ENCODE measurements around the gene POLR3B.

The POLR3B gene

DNA sequence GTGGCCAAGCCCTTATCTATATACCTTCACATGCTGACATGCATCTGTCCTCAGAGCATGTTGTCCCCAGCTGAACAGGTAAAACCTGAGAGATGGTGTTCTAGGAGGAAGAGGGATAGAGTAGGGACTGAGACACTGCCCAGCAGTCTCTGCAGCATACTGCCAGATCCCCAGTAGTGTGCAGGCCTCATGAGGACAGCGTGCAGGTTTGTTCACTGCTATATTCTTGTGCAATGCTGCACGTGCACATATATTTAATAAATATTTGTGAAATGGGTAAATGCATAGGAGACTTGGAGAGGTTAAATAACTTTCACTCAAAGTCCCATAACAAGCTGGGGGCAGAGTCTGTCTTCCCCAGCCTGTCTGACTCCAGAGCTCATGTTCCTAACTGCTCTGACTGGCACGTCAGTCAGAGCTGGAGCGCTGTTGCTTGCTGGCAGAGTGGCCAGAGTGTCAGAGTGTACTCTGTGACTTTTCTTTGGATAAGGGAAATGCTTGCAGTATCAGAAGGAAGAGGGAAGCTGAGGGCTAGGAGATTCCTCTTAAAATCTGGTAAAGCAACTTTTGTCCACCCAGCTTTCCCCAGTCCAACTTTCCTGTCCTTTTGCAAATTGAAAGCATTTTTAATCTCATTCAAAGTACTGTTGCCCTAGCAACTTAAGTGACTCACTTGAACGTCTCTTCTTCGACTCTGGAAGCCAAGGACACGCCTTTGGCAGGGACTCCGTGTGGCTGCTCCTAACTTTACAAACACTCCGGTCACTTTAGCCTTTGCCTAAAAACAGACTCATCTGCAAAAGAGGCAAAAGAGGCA is 14.9 kb upstream of the POLR3B start:
- in situ Hi-C loops (cut with MboI; ENCODE audit: low pct_unique_long_range_greater_than_20kb, low sequenced_read_pairs, unreplicated experiment), result no loop called here
- no peak for DNase-seq (ENCODE audit: low spot score)
- TF ChIP-seq, protein P1, sequence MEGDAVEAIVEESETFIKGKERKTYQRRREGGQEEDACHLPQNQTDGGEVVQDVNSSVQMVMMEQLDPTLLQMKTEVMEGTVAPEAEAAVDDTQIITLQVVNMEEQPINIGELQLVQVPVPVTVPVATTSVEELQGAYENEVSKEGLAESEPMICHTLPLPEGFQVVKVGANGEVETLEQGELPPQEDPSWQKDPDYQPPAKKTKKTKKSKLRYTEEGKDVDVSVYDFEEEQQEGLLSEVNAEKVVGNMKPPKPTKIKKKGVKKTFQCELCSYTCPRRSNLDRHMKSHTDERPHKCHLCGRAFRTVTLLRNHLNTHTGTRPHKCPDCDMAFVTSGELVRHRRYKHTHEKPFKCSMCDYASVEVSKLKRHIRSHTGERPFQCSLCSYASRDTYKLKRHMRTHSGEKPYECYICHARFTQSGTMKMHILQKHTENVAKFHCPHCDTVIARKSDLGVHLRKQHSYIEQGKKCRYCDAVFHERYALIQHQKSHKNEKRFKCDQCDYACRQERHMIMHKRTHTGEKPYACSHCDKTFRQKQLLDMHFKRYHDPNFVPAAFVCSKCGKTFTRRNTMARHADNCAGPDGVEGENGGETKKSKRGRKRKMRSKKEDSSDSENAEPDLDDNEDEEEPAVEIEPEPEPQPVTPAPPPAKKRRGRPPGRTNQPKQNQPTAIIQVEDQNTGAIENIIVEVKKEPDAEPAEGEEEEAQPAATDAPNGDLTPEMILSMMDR (IDR thresholded peaks at IDR 0.05; ENCODE audit: extremely low read depth, insufficient read depth, missing control alignments), result no peak

DNA sequence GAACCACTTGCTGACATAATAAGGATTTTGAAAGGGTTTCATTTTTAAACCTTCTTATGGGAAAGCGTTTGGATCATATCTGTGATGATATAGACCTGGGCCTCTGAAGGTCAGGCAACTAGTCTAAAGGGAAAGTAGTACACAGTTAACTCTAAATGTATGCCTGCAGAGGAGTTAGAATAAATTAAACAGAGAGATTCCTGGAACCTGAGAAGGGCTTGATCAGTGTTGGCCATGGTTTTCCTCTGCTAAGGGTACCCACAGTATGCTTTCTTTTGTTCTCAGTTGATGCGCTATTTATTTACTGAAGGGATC is 14.4 kb upstream of the POLR3B start:
- TF ChIP-seq, protein P1 (IDR thresholded peaks at IDR 0.05; ENCODE audit: extremely low read depth, insufficient read depth, missing control alignments), result no peak
- DNase-seq (ENCODE audit: low spot score), result no peak
- in situ Hi-C loops (cut with MboI; ENCODE audit: low pct_unique_long_range_greater_than_20kb, low sequenced_read_pairs, unreplicated experiment), result no loop called here

- TF ChIP-seq, protein P1 (IDR thresholded peaks at IDR 0.05; ENCODE audit: extremely low read depth, insufficient read depth, missing control alignments), result no peak
- DNase-seq (ENCODE audit: low spot score), result no peak
- in situ Hi-C loops (cut with MboI; ENCODE audit: low pct_unique_long_range_greater_than_20kb, low sequenced_read_pairs, unreplicated experiment), result no loop called here
Observed at GRCh38 chr12:106344131-106344530, 13.4 kb upstream of the POLR3B start.

DNA sequence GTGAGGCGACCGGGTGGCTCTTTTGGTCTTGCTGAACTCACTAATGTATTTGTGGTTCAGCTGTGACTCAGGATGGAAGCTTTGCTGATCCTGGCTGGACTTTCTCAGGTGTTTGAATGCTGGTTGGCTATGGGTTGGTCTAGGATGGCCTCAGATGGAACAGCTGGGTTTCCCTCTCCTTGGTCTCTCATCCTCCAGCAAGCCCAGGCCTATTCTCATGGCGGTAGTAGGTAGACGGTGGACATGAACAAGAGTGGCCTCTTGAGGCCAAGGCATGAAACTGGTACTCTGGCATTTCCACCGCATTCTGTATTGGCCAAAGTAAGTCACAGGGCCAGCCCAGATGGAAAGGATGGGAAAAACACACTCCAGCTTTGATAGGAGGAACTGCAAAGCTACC is 11.8 kb upstream of the POLR3B start:
- TF ChIP-seq, protein P1 (IDR thresholded peaks at IDR 0.05; ENCODE audit: extremely low read depth, insufficient read depth, missing control alignments), result no peak
- DNase-seq (ENCODE audit: low spot score), result no peak
- in situ Hi-C loops (cut with MboI; ENCODE audit: low pct_unique_long_range_greater_than_20kb, low sequenced_read_pairs, unreplicated experiment), result no loop called here

- TF ChIP-seq, protein P1 (IDR thresholded peaks at IDR 0.05; ENCODE audit: extremely low read depth, insufficient read depth, missing control alignments), result no peak
- no peak for DNase-seq (ENCODE audit: low spot score)
- in situ Hi-C loops (cut with MboI; ENCODE audit: low pct_unique_long_range_greater_than_20kb, low sequenced_read_pairs, unreplicated experiment), result no loop called here
Observed at GRCh38 chr12:106348411-106348810, 9.1 kb upstream of the POLR3B start.

GRCh38 chr12:106353175-106353574 is 4.4 kb upstream of the POLR3B start:
- TF ChIP-seq, protein P1 (IDR thresholded peaks at IDR 0.05; ENCODE audit: extremely low read depth, insufficient read depth, missing control alignments), result no peak
- DNase-seq (ENCODE audit: low spot score), result no peak
- in situ Hi-C loops (cut with MboI; ENCODE audit: low pct_unique_long_range_greater_than_20kb, low sequenced_read_pairs, unreplicated experiment), result no loop called here

Data from GM13977 (cell line).